ENCODE data around the gene ARMC6. TPM values are rescaled to one million over a fixed set of nuclear protein-coding genes. Genes with fewer than 3 reads are reported as not detected.

ARMC6 gene
- total RNA-seq (2021; ENCODE audit: unreplicated experiment) (51.4 TPM), Bru-seq, nascent RNA (percentile 74 among the genes with signal in this experiment), BruChase-seq, experiment 1, labeled RNA remaining after a 2-hour chase (percentile 70 among the genes with signal in this experiment), BruChase-seq, experiment 2, labeled RNA remaining after a 6-hour chase (percentile 75 among the genes with signal in this experiment)
- polyA plus RNA-seq (2012; ENCODE audit: insufficient read length): 64.8 TPM
- long read RNA-seq, transcript ARMC6-206 (9 exons, 2,488 nt): minor isoform, 25 of 178 reads
- long read RNA-seq, transcript ARMC6-201 (8 exons, 2,412 nt): minor isoform, 31 of 178 reads
- long read RNA-seq, transcript ARMC6-202 (8 exons, 2,383 nt): major isoform, 66 of 178 reads
- long read RNA-seq, partial matches to known transcripts: 8 of 178 reads
- long read RNA-seq, other reads (novel, unspliced or antisense): 47 of 178 reads

DNA sequence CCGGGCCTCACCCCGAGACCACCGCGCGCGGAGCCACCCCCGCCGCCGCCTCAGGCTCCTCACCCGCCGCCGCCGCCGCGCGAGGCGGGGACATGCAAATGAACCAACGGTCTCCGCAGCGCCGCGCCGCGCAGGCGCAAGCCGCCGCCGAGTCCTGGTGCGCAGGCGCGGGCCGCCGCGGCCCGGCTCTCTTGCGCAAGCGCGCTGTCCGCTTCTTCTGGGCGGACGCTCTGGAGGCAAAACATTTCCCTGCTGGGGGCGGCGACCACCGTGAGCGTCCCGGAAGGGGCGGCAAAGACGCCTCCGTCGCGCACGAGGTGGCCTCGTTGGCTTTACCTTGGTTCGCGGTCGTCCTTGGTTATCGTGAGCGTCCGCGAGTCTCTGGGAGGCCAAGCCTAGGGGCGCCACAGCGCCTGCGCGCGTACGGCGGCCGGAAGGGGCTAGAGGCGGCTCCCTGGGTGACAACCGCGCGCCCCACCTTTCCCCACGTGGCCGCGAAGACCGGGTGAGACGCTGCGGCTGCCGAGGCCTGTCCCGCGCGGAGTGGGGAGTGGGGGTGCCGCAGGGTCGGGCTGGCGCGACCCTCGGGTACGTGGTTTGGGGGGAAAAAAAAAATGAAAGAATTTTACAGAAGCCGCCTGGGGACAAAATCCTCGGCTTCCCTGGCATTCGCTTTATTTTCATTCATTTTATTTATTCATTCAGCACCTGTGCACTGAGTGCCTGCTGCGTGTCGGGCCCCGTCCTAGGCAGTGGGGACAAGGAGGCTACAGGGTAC is at the start of gene ARMC6, which contains the start of gene SUGP2:
TSS of gene ARMC6 (plus strand) at position 178 of the 778 bp plus-strand sequence. CDS start 607 bp downstream, outside the sequence.
TSS of gene SUGP2 (minus strand) at position 92 of the 778 bp plus-strand sequence. CDS start 2,446 bp downstream, outside the sequence.
- in situ Hi-C loops (cut with HindIII; ENCODE audit: low pct_unique_long_range_greater_than_20kb, low sequenced_read_pairs) (no loop called here), intact Hi-C loops (cut with micrococcal nuclease; ENCODE audit: unreplicated experiment) (no loop called here)
- peaks cover 3% of the 10 kb centered on the region for H3K36me3 ChIP-seq (ENCODE audit: control insufficient read depth, insufficient read depth, low read length)
- H3K4me1 ChIP-seq (ENCODE audit: control insufficient read depth, insufficient read depth, low read length): peaks cover 6% of the 10 kb centered on the region; the same call in 1 of the 2 replicates
- no TSS peak for BruUV-seq (replicated peaks)
- DNase-seq (ENCODE audit: low read depth, low spot score) (peak; percentile 66), ATAC-seq (peak; percentile 93)
- peak within 1 kb of the TSS; percentile 86 to 91 for H3K4me3 ChIP-seq (ENCODE audit: low read depth in 2 of 2, low read length in 2 of 2)
- no peaks in the 10 kb centered on the region for H3K9me3 ChIP-seq (ENCODE audit: control insufficient read depth, insufficient read depth, low read depth, low read length)
- TF ChIP-seq SIN3A (IDR thresholded peaks at IDR 0.05; ENCODE audit: borderline replicate concordance, insufficient read depth, low read depth, low read length): peak; percentile 79; the same call in 1 of the 2 replicates
- TF ChIP-seq, protein P1, sequence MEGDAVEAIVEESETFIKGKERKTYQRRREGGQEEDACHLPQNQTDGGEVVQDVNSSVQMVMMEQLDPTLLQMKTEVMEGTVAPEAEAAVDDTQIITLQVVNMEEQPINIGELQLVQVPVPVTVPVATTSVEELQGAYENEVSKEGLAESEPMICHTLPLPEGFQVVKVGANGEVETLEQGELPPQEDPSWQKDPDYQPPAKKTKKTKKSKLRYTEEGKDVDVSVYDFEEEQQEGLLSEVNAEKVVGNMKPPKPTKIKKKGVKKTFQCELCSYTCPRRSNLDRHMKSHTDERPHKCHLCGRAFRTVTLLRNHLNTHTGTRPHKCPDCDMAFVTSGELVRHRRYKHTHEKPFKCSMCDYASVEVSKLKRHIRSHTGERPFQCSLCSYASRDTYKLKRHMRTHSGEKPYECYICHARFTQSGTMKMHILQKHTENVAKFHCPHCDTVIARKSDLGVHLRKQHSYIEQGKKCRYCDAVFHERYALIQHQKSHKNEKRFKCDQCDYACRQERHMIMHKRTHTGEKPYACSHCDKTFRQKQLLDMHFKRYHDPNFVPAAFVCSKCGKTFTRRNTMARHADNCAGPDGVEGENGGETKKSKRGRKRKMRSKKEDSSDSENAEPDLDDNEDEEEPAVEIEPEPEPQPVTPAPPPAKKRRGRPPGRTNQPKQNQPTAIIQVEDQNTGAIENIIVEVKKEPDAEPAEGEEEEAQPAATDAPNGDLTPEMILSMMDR (IDR thresholded peaks at IDR 0.05): no peak
- TF ChIP-seq POLR2AphosphoS5 (IDR thresholded peaks at IDR 0.05; ENCODE audit: low read depth, low read length): 0 out of 2 replicates have a peak, but pooled peaks have one; percentile 52
- TF ChIP-seq TCF7L2 (IDR thresholded peaks at IDR 0.05; ENCODE audit: low read depth, low read length): no peak
- TF ChIP-seq, protein P2, sequence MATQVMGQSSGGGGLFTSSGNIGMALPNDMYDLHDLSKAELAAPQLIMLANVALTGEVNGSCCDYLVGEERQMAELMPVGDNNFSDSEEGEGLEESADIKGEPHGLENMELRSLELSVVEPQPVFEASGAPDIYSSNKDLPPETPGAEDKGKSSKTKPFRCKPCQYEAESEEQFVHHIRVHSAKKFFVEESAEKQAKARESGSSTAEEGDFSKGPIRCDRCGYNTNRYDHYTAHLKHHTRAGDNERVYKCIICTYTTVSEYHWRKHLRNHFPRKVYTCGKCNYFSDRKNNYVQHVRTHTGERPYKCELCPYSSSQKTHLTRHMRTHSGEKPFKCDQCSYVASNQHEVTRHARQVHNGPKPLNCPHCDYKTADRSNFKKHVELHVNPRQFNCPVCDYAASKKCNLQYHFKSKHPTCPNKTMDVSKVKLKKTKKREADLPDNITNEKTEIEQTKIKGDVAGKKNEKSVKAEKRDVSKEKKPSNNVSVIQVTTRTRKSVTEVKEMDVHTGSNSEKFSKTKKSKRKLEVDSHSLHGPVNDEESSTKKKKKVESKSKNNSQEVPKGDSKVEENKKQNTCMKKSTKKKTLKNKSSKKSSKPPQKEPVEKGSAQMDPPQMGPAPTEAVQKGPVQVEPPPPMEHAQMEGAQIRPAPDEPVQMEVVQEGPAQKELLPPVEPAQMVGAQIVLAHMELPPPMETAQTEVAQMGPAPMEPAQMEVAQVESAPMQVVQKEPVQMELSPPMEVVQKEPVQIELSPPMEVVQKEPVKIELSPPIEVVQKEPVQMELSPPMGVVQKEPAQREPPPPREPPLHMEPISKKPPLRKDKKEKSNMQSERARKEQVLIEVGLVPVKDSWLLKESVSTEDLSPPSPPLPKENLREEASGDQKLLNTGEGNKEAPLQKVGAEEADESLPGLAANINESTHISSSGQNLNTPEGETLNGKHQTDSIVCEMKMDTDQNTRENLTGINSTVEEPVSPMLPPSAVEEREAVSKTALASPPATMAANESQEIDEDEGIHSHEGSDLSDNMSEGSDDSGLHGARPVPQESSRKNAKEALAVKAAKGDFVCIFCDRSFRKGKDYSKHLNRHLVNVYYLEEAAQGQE (IDR thresholded peaks at IDR 0.05; ENCODE audit: insufficient read depth in 1 of 2, low read depth in 2 of 2, low read length in 1 of 2): 0 out of 4 replicates have a peak, but pooled peaks of 1 of the 2 experiments have one; percentile 12
- CTCF ChIA-PET: no interaction called here
- H3K27ac ChIP-seq (ENCODE audit: low read length): peak within 1 kb of the TSS; percentile 99
- no peaks in the 10 kb centered on the region for H3K27me3 ChIP-seq (ENCODE audit: control insufficient read depth, insufficient read depth, low read length)
- POLR2A ChIA-PET: interaction anchor here (0.6 kb wide), 1 partner anchor 290 kb away, joined by 3 read pairs; no protein-coding TSS in a partner anchor

DNA sequence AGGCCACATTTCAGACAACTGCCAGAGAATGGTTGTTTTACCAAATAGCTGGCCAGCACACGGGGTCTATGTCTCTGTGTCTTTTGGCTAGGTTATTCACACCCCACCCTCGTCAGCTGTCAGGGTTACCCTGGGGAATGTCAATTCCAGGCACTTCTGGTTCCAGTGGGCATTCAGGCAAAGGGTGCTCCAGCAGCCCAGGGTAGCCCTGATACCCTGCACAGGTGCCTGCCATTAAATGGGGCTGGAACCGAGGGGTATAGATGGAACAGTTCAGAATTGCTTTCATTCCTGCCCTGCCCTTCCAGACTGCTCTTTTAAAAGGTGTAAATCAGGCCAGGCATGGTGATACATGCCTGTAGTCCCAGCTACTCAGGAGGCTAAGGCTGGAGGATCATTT is 49.2 kb upstream of the ARMC6 start:
- in situ Hi-C loops (cut with HindIII; ENCODE audit: low pct_unique_long_range_greater_than_20kb, low sequenced_read_pairs): no loop called here
- intact Hi-C loops (cut with micrococcal nuclease; ENCODE audit: unreplicated experiment): loop anchor here (10.0 kb wide), 1 partner anchor 49 kb away; no protein-coding TSS in a partner anchor
- ChIA-PET POLR2A (interaction anchor here (0.9 kb wide), 1 partner anchor 42 kb away, joined by 3 read pairs; no protein-coding TSS in a partner anchor), CTCF (no interaction called here)
- no peak overlapping the region for H3K27ac ChIP-seq (ENCODE audit: low read length)
- no peaks in the 10 kb centered on the region for H3K36me3 ChIP-seq (ENCODE audit: control insufficient read depth, insufficient read depth, low read length)
- no peak overlapping the region for H3K4me3 ChIP-seq (ENCODE audit: low read depth in 2 of 2, low read length in 2 of 2)
- DNase-seq (ENCODE audit: low read depth, low spot score): no peak
- no peaks in the 10 kb centered on the region for H3K27me3 ChIP-seq (ENCODE audit: control insufficient read depth, insufficient read depth, low read length)
- no TSS peak for BruUV-seq (replicated peaks)
- H3K9me3 ChIP-seq (ENCODE audit: control insufficient read depth, insufficient read depth, low read depth, low read length): no peaks in the 10 kb centered on the region
- TF ChIP-seq SIN3A (IDR thresholded peaks at IDR 0.05; ENCODE audit: borderline replicate concordance, insufficient read depth, low read depth, low read length) (no peak), POLR2AphosphoS5 (IDR thresholded peaks at IDR 0.05; ENCODE audit: low read depth, low read length) (no peak), TCF7L2 (IDR thresholded peaks at IDR 0.05; ENCODE audit: low read depth, low read length) (no peak)
- TF ChIP-seq, protein P1 (IDR thresholded peaks at IDR 0.05): no peak
- TF ChIP-seq, protein P2 (IDR thresholded peaks at IDR 0.05; ENCODE audit: insufficient read depth in 1 of 2, low read depth in 2 of 2, low read length in 1 of 2): no peak
- ATAC-seq: no peak
- H3K4me1 ChIP-seq (ENCODE audit: control insufficient read depth, insufficient read depth, low read length): no peaks in the 10 kb centered on the region; the same call in 1 of the 2 replicates
